Retina (tissue), 1 donor: ENCODE measurements around the gene UBA1.
A peak's percentile ranks its signal among the peaks of the same experiment; 100 is the strongest.
"Not testable (repeated sequence)": the region's sequence is repeated elsewhere in the genome, so short reads cannot be mapped to it uniquely, and the experiment has no call there.

ENCODE experiments used
- DNase-seq: peaks from one replicate; pipeline ENCODE4 v3.0.0-alpha.2; 2016

The UBA1 gene

GRCh38 chrX:47231167-47231566 lies 37.5 kb downstream of the UBA1 start:
- no peak for DNase-seq

GRCh38 chrX:47232197-47232802 lies 38.7 kb downstream of the UBA1 start:
- DNase-seq = no peak

GRCh38 chrX:47232803-47233332 lies 39.2 kb downstream of the UBA1 start, which contains the start of gene USP11:
Gene USP11 (plus strand): TSS chrX:47233009. CDS start chrX:47233044, 35 bp downstream.
- peak; percentile 85 for DNase-seq

GRCh38 chrX:47233333-47234113 lies 39.9 kb downstream of the UBA1 start:
- peak; percentile 94 for DNase-seq

- DNase-seq = no peak
Observed at GRCh38 chrX:47234583-47234982, 41.0 kb downstream of the UBA1 start.

GRCh38 chrX:47235691-47236103 lies 42.1 kb downstream of the UBA1 start:
- no peak for DNase-seq

GRCh38 chrX:47239199-47239598 lies 45.6 kb downstream of the UBA1 start:
- DNase-seq = no peak

GRCh38 chrX:47239898-47240545 lies 46.4 kb downstream of the UBA1 start:
- DNase-seq = no peak

DNA sequence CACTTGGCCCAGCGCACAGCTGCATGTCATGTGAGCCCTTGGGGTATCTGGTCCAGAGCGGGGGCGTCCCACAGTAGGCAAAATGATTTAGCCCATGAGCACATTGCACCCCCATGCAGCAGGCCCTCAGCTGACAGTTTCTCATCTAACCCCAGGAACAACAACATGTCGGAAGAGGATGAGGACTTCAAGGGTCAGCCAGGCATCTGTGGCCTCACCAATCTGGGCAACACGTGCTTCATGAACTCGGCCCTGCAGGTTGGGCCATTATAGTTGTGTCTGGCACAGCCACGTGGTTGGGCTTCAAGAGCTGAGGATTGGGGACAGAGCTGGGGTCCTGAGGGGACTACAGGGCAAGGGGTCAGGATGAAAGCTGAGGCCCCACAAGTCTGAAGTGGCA lies 47.0 kb downstream of the UBA1 start:
- DNase-seq = no peak

DNA sequence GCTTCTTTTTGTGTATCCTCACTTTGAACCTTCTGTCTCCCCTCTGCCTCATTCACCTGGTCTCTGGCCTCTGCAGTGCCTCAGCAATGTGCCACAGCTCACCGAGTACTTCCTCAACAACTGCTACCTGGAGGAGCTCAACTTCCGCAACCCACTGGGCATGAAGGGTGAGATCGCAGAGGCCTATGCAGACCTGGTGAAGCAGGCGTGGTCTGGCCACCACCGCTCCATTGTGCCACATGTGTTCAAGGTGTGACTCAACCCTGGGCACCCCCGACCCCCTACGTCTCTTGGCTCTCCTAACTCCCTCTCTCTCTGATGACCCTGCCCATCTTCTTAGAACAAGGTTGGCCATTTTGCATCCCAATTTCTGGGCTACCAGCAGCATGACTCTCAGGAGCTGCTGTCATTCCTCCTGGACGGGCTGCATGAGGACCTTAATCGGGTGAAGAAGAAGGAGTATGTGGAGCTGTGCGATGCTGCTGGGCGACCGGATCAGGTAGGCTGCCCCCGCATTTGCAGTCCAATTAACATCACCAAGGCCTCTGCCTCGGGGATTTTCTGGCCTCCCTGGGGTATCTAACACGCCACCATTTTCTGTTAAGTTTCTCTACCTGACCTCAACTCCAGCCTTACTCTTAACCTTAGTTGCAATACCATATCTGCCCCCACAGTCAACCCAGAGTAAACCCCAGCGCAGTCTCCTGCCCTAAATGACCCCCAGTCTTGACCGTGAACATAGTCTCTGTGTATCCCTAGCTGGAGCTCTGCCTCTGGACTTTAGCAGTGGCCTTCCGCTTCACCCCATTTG lies 47.8 kb downstream of the UBA1 start:
- DNase-seq = no peak

DNA sequence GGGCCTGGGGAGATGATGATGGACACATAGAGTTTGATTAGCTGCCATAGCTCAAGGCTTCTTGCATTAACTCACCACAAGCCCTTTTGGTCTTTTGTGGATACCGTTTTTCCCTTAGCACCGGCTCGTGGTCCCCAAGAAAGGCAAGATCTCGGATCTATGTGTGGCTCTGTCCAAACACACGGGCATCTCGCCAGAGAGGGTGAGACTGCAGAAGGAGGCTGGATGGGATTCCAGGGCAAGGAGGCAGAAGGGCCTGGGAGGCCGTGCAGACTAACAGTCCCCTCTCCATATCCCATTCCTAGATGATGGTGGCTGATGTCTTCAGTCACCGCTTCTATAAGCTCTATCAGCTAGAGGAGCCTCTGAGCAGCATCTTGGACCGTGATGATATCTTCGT lies 48.7 kb downstream of the UBA1 start:
- DNase-seq = no peak

DNA sequence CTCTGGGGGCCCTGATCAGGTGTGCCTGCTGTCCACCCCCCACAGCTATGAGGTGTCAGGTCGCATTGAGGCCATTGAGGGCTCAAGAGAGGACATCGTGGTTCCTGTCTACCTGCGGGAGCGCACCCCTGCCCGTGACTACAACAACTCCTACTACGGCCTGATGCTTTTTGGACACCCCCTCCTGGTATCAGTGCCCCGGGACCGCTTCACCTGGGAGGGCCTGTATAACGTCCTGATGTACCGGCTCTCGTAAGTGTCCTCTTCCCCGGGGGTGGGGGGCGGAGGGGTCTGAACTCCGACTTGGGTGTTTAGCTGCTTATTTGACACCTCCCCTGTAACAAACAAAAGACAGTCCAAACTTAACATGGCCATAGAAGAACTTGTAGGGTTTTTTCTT lies 49.7 kb downstream of the UBA1 start:
- DNase-seq = no peak

GRCh38 chrX:47244676-47245075 lies 51.0 kb downstream of the UBA1 start:
- no peak for DNase-seq

- DNase-seq = no peak
Observed at GRCh38 chrX:47245156-47245555, 51.5 kb downstream of the UBA1 start.

DNA sequence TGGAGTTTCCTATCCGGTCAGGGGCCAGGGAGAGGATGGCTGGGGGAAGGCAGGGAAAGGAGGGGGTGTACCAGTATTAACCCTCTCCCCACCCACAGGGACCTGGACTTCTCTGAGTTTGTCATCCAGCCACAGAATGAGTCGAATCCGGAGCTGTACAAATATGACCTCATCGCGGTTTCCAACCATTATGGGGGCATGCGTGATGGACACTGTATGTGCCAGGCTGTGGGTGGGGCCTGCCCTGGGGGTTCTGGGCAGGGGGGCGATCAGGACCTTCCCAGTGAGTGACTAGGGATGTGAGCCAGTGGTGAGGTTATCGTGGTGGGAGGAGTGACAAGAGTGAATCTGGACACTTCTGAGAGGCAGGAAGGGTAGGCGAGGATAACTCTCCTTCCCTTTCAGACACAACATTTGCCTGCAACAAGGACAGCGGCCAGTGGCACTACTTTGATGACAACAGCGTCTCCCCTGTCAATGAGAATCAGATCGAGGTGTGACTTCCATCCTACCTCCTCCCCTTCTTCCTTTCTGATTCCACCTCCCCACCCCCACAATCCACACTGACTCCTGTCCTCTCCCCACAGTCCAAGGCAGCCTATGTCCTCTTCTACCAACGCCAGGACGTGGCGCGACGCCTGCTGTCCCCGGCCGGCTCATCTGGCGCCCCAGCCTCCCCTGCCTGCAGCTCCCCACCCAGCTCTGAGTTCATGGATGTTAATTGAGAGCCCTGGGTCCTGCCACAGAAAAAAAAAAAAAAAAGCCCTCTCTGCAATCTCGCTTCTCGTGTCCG lies 53.8 kb downstream of the UBA1 start:
- no peak for DNase-seq

- no peak for DNase-seq
Observed at GRCh38 chrX:47247999-47248320, 54.3 kb downstream of the UBA1 start.

GRCh38 chrX:47248576-47248975 lies 54.9 kb downstream of the UBA1 start:
- no peak for DNase-seq

GRCh38 chrX:47250017-47250347 lies 56.4 kb downstream of the UBA1 start:
- no peak for DNase-seq

DNA sequence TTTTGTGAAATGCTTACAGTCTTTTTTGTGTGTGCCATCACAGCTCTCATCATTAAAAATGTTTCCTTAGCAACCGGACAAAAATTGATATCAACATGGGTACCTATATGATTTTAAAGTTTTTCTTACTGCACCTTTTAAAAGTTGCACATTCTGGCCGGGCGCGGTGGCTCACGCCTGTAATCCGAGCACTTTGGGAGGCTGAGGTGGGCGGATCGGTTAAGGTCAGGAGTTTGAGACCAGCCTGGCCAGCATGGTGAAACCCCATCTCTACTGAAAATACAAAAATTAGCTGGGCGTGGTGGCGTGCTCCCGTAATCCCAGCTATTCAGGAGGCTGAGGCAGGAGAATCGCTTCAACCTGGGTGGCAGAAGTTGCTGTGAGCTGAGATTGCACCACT lies 64.0 kb downstream of the UBA1 start:
- not testable (repeated sequence) for DNase-seq
